Transverse colon (tissue), 3 donors: ENCODE measurements around the gene GLI2.

Experiments used
- EP300 ChIP-seq: sonication (generic); formaldehyde crosslinking; IDR thresholded peaks from one replicate; pipeline ENCODE4 v1.6.1; 2017; ENCODE audit warnings: antibody characterized with exemption, low read depth
- POLR2A ChIP-seq: fragments of 450-650 bp; IDR thresholded peaks from one replicate; pipeline ENCODE4 v1.6.1; 2016; ENCODE audit warnings: antibody characterized with exemption, mild to moderate bottlenecking, moderate library complexity
- TF ChIP-seq, protein P1 (sequence below), 5 experiments: fragments of 200-600 bp in 3 of 5; fragments of 450-650 bp in 2 of 5; sonication (generic) in 3 of 5; IDR thresholded peaks; 1 replicate in 2 of 5; 2 replicates in 3 of 5; pipeline ENCODE4 v1.5.1; 2016 to 2017; ENCODE audit warnings: antibody characterized with exemption in 5 of 5, inconsistent platforms in 3 of 5, mild to moderate bottlenecking in 2 of 5, moderate library complexity in 1 of 5

DNA sequence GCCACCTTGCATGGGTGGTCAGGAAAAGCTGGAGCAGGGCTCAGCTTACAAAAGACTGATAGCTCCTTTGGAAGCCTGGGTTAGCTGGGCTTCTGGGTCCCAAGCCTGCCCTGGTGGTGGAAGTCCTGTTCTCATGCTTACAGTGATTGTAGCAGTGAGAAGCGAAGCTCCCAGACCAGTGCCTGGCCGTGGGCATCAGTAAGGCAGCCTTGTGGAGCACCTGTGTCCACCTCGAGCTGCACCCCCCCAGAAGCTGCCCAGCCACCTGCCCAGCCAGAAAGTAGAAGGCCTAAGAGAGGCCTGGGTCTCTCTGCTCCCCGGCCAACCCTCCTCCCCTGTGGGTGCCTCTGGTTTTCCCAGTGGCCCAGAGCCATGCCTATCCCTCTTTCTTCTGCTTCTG lies 10.5 kb downstream of the GLI2 start:
- TF ChIP-seq EP300 (no peak), POLR2A (no peak)
- TF ChIP-seq, protein P1, sequence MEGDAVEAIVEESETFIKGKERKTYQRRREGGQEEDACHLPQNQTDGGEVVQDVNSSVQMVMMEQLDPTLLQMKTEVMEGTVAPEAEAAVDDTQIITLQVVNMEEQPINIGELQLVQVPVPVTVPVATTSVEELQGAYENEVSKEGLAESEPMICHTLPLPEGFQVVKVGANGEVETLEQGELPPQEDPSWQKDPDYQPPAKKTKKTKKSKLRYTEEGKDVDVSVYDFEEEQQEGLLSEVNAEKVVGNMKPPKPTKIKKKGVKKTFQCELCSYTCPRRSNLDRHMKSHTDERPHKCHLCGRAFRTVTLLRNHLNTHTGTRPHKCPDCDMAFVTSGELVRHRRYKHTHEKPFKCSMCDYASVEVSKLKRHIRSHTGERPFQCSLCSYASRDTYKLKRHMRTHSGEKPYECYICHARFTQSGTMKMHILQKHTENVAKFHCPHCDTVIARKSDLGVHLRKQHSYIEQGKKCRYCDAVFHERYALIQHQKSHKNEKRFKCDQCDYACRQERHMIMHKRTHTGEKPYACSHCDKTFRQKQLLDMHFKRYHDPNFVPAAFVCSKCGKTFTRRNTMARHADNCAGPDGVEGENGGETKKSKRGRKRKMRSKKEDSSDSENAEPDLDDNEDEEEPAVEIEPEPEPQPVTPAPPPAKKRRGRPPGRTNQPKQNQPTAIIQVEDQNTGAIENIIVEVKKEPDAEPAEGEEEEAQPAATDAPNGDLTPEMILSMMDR (IDR thresholded peaks at IDR 0.05): no peak
